Liver (tissue), 9 donors: Measurements from ENCODE around the gene CDH23. TPM values are rescaled to one million over a fixed set of nuclear protein-coding genes. Genes with fewer than 3 reads are reported as not detected.

Experiments used
- DNase-seq: peaks from one replicate; pipeline ENCODE4 v3.0.0-alpha.2; 2017; ENCODE audit warnings: low spot score
- H3K27ac ChIP-seq, 2 donors: one replicate each; pipeline ENCODE4 v1.7.0; 2013; ENCODE audit warnings: inconsistent platforms in 2 of 2, low read length in 2 of 2, control low read depth in 1 of 2, low read depth in 1 of 2, mild to moderate bottlenecking in 1 of 2
- H3K27me3 ChIP-seq, 4 donors: one replicate each; pipeline versions ENCODE4 v1.6.1 to v1.7.0; 2013; ENCODE audit warnings: low read length in 3 of 4, inconsistent platforms in 1 of 4, mild to moderate bottlenecking in 1 of 4, moderate library complexity in 1 of 4; ENCODE audit not compliant: control insufficient read depth in 4 of 4, insufficient read depth in 4 of 4
- H3K36me3 ChIP-seq, 4 donors: one replicate each; pipeline versions ENCODE4 v1.6.1 to v1.7.0; 2013; ENCODE audit warnings: low read length in 3 of 4, mild to moderate bottlenecking in 3 of 4, low read depth in 1 of 4, moderate library complexity in 1 of 4; ENCODE audit not compliant: control insufficient read depth in 4 of 4, insufficient read depth in 3 of 4
- H3K4me1 ChIP-seq, 4 donors: one replicate each; pipeline versions ENCODE4 v1.6.1 to v1.7.0; 2013; ENCODE audit warnings: low read length in 3 of 4, mild to moderate bottlenecking in 3 of 4, moderate library complexity in 1 of 4; ENCODE audit not compliant: control insufficient read depth in 4 of 4, insufficient read depth in 4 of 4
- H3K4me3 ChIP-seq, 3 donors: one replicate each; pipeline versions ENCODE4 v1.6.1 to v1.7.0; 2013; ENCODE audit warnings: low read length in 3 of 3, control low read depth in 1 of 3, low read depth in 1 of 3, mild to moderate bottlenecking in 1 of 3
- H3K9ac ChIP-seq, 2 donors: one replicate each; pipeline ENCODE4 v1.7.0; 2013; ENCODE audit warnings: low read length in 2 of 2, mild to moderate bottlenecking in 2 of 2, moderate library complexity in 2 of 2, control low read depth in 1 of 2, low read depth in 1 of 2
- H3K9me3 ChIP-seq, 4 donors: one replicate each; pipeline versions ENCODE4 v1.6.1 to v1.7.0; 2013; ENCODE audit warnings: low read length in 3 of 4; ENCODE audit not compliant: control insufficient read depth in 4 of 4
- ATF3 ChIP-seq: IDR thresholded peaks from 2 replicates; pipeline ENCODE4 v1.6.1; 2016; ENCODE audit warnings: antibody characterized with exemption
- CTCF ChIP-seq: fragments of 150-350 bp; IDR thresholded peaks from 2 replicates; pipeline ENCODE4 v1.5.1; 2017; ENCODE audit warnings: improper control_type of control experiment, low read depth, low read length; ENCODE audit not compliant: missing input control
- FOXA1 ChIP-seq: IDR thresholded peaks from 2 replicates; pipeline ENCODE4 v1.6.1; 2016; ENCODE audit warnings: antibody characterized with exemption
- FOXA2 ChIP-seq: IDR thresholded peaks from 2 replicates; pipeline ENCODE4 v1.6.1; 2016; ENCODE audit warnings: antibody characterized with exemption
- GABPA ChIP-seq, 2 donors: IDR thresholded peaks in 1 of 2; conservative IDR thresholded peaks in 1 of 2; 2 replicates each; pipeline ENCODE4 v1.6.1; 2016; ENCODE audit warnings: antibody characterized with exemption in 2 of 2, mild to moderate bottlenecking in 1 of 2, moderate library complexity in 1 of 2
- HNF4A ChIP-seq, 2 donors: conservative IDR thresholded peaks; 2 replicates each; pipeline ENCODE4 v1.6.1; 2016; ENCODE audit warnings: antibody characterized with exemption in 2 of 2, mild to moderate bottlenecking in 2 of 2
- HNF4G ChIP-seq: IDR thresholded peaks from 2 replicates; pipeline ENCODE4 v1.6.1; 2016; ENCODE audit warnings: antibody characterized with exemption
- JUND ChIP-seq, 2 donors: IDR thresholded peaks; 2 replicates each; pipeline ENCODE4 v1.6.1; 2016; ENCODE audit warnings: antibody characterized with exemption in 2 of 2
- MAX ChIP-seq: IDR thresholded peaks from 2 replicates; pipeline ENCODE4 v1.6.1; 2016; ENCODE audit warnings: antibody characterized with exemption
- RAD21 ChIP-seq, 2 donors: IDR thresholded peaks; 2 replicates each; pipeline ENCODE4 v1.6.1; 2016; ENCODE audit warnings: antibody characterized with exemption in 2 of 2, mild to moderate bottlenecking in 2 of 2
- RXRA ChIP-seq, 2 donors: IDR thresholded peaks; 2 replicates each; pipeline ENCODE4 v1.6.1; 2017 to 2018; ENCODE audit warnings: antibody characterized with exemption in 2 of 2, mild to moderate bottlenecking in 1 of 2
- SP1 ChIP-seq: IDR thresholded peaks from 2 replicates; pipeline ENCODE4 v1.6.1; 2018; ENCODE audit warnings: antibody characterized with exemption, mild to moderate bottlenecking
- TAF1 ChIP-seq: conservative IDR thresholded peaks from 2 replicates; pipeline ENCODE4 v1.6.1; 2016; ENCODE audit warnings: antibody characterized with exemption, mild to moderate bottlenecking
- YY1 ChIP-seq: IDR thresholded peaks from 2 replicates; pipeline ENCODE4 v1.6.1; 2016; ENCODE audit warnings: antibody characterized with exemption, mild to moderate bottlenecking
- ZBTB33 ChIP-seq: IDR thresholded peaks from 2 replicates; pipeline ENCODE4 v1.6.1; 2016; ENCODE audit warnings: antibody characterized with exemption
- WGBS: extraction: QIAGEN DNeasy Blood & Tissue Kit; methylation state at CpG from one replicate; pipeline ENCODE4 v1.1.7; 2013; 5-methylcytosine and 5-hydroxymethylcytosine counted together
- polyA plus RNA-seq, 2 donors: library from polyadenylated mRNA; stranded (reverse) in 1 of 2; unstranded in 1 of 2; fragments of 200-250 nt in 1 of 2; fragments of >200 nt in 1 of 2; fragmentation: Nextera tagmentation in 1 of 2; extraction: Ambion mirVana in 1 of 2; gene quantifications; one replicate each; pipeline versions ENCODE4 v1.2.1 to v1.2.3, GENCODE V29; 2013 to 2015
- total RNA-seq, 2 donors: library from RNA; depleted of rRNA; stranded (reverse); fragments of >200 nt; gene quantifications; one replicate each; pipeline ENCODE4 v1.2.3, GENCODE V29; 2014
- donor health status: healthy.
- donor health status: healthy.
- donor health status: healthy.
- donor health status: healthy.
- donor health status: healthy.

The CDH23 gene
- total and polyA plus RNA-seq, 4 donors = 1.5 to 4.7 (median 3.4) TPM

- Histone ChIP-seq H3K4me3 (peak within 1 kb of the TSS; percentile 20 to 58 (median 35)), H3K36me3 (no peaks in the 10 kb centered on the region), H3K9ac (peak within 1 kb of the TSS; percentile 45 to 56), H3K4me1 (peaks cover 0 to 16% (median 3%) of the 10 kb centered on the region in 4 donors), H3K27me3 (no peaks in the 10 kb centered on the region), H3K9me3 (no peaks in the 10 kb centered on the region), H3K27ac (peak within 1 kb of the TSS; percentile 33 to 74)
- TF ChIP-seq SP1 (peak; percentile 10), ATF3 (no peak), CTCF (peak; percentile 72), RAD21 (IDR thresholded peaks at IDR 0.05) (peak; percentile 55 to 70), YY1 (no peak), HNF4A (conservative IDR thresholded peaks at IDR 0.05) (no peak)
- 3% methylated on average over 55 of the region's 55 CpGs for WGBS
- DNase-seq = peak; percentile 94
Observed at GRCh38 chr10:71773221-71773971, 376.7 kb downstream of the CDH23 start, which contains the start of gene VSIR. Gene VSIR, minus strand, starts transcription at chr10:71773520. Its CDS starts 81 bp downstream, at chr10:71773439.

- H3K4me3 ChIP-seq = no peak overlapping the region
- no peaks in the 10 kb centered on the region for H3K36me3 ChIP-seq
- WGBS = 74% methylated on average over 3 of the region's 3 CpGs
- peak overlapping the region in 1 of 2 donors; percentile 31 for H3K27ac ChIP-seq
- H3K4me1 ChIP-seq = peaks cover 0 to 11% (median 3%) of the 10 kb centered on the region in 4 donors
- no peak for DNase-seq
- no peak for TF ChIP-seq SP1
- no peak for TF ChIP-seq YY1
- TF ChIP-seq ZBTB33 = no peak
- no peak for TF ChIP-seq RAD21 (IDR thresholded peaks at IDR 0.05)
- no peak for TF ChIP-seq JUND (IDR thresholded peaks at IDR 0.05)
- TF ChIP-seq FOXA2 = no peak
- TF ChIP-seq GABPA (IDR thresholded peaks at IDR 0.05 in 1 of 2, conservative IDR thresholded peaks at IDR 0.05 in 1 of 2) = no peak
- TF ChIP-seq HNF4A (conservative IDR thresholded peaks at IDR 0.05) = no peak
- no peak for TF ChIP-seq MAX
- no peak for TF ChIP-seq FOXA1
- TF ChIP-seq ATF3 = no peak
- TF ChIP-seq RXRA (IDR thresholded peaks at IDR 0.05) = no peak
- TF ChIP-seq HNF4G = no peak
- no peak for TF ChIP-seq TAF1
- H3K9ac ChIP-seq = no peak overlapping the region
- H3K9me3 ChIP-seq = no peaks in the 10 kb centered on the region
- H3K27me3 ChIP-seq = no peaks in the 10 kb centered on the region
Observed at GRCh38 chr10:71774916-71775702, 378.4 kb downstream of the CDH23 start.
